CD4-positive, alpha-beta T cell treated with Interleukin-1 beta for 1 hour (primary cell): ENCODE results near the gene HIGD2A.
"Not testable (repeated sequence)": the region's sequence is repeated elsewhere in the genome, so short reads cannot be mapped to it uniquely, and the experiment has no call there.

Experiments used
- DNase-seq, 2 donors: peaks; one replicate each; pipeline ENCODE4 v3.0.0-alpha.2; 2020 to 2022

The HIGD2A gene

GRCh38 chr5:176396330-176396729 lies 7.8 kb downstream of the HIGD2A start:
- no peak for DNase-seq

- no peak for DNase-seq
Measured at GRCh38 chr5:176397736-176398420, 9.3 kb downstream of the HIGD2A start.

- DNase-seq: no peak
Measured at GRCh38 chr5:176400382-176401156, 12.0 kb downstream of the HIGD2A start.

- DNase-seq: no peak
Measured at GRCh38 chr5:176401281-176402205, 13.0 kb downstream of the HIGD2A start.

GRCh38 chr5:176405656-176406435 lies 17.3 kb downstream of the HIGD2A start:
- no peak for DNase-seq

GRCh38 chr5:176406436-176407052 lies 18.0 kb downstream of the HIGD2A start:
- DNase-seq: no peak

DNA sequence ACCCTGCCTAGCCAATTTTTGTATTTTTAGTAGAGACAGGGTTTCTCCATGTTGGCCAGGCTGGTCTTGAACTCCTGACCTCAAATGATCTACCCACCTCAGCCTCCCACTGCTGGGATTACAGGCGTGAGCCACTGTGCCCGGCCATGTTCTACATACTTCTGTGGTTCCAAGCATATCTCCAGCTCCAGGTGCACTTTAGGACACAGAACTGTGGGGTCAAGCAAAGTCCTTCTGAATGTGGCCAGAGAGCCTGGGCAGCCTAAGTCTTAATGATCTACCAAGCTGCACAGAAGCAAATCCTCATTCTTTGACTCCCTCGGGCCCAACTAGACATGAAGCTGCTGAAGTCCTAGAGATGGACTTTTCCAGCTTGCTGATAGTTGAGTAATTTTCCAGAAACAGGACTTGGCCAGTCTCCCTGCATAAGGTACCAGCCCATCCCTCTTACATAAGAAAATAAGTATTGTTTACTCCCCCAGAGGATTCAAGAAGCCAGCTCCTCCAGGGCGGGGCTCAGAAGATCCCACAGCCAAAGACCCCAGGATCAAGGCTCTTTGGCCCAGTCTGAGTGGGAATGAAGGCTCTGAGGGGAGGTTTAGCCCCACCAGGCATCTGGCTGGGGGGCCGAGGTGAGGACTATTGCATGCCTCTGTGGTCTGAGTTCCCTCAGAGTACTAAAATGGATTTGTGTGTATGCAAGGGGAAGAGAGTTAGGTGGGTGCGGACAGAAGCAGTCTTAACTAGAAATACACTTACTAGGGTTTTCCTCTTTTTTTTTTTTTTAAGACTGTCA lies 19.1 kb downstream of the HIGD2A start:
- no peak for DNase-seq

GRCh38 chr5:176408252-176408573 lies 19.7 kb downstream of the HIGD2A start:
- not testable (repeated sequence) for DNase-seq

GRCh38 chr5:176408590-176408989 lies 20.0 kb downstream of the HIGD2A start:
- no peak for DNase-seq

DNA sequence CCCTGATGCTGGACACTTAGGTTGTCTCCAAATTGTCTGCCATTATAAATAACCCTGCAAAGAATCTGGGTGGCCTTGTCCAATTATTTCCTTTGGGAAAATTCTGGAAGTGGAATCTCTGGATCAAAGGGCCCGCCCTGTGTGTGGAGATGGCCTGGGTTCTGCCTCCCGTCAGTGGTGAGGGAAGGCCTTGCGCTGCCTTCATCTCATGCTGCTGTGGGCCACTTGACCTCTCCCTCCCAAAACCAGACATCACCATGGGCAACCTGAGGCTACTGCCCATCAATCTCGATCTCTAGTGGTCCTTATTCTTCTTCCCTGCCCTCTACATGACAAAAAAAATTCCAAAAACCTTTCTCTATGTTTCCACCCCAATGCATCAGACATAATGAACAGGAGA lies 21.2 kb downstream of the HIGD2A start:
- DNase-seq: no peak

DNA sequence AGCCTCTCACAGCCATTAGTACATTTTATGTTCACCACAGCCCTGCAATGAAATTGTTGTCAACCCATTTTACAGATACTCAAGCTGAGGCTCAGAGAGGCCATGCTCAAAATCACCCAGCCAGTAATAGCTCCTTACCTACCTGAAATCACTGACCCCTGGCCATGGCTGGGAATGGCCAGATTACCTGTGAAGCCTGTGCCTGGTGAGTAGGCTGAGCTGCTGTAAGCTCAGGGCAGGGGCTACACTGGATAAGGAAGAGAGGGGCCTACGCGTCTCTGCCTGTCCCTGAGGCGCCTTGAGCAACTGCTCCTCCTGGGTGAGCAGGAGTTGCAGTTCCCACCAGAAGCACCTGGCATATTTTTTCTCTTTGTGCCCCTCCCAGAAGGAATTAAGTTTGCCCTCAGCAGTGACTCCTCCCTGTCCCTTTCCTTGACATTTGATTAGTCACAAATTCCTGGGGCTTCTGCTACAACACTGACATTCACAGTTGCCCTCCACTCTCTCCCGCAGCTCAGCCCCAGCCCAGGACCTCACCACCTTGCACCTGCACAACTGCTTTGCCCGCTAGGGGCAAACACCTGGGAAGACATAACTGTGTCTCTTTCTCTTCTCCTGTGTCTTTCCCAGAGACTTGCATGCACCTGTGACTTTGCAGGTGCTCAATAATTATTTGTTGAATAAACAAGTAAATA lies 22.1 kb downstream of the HIGD2A start:
- DNase-seq: no peak

DNA sequence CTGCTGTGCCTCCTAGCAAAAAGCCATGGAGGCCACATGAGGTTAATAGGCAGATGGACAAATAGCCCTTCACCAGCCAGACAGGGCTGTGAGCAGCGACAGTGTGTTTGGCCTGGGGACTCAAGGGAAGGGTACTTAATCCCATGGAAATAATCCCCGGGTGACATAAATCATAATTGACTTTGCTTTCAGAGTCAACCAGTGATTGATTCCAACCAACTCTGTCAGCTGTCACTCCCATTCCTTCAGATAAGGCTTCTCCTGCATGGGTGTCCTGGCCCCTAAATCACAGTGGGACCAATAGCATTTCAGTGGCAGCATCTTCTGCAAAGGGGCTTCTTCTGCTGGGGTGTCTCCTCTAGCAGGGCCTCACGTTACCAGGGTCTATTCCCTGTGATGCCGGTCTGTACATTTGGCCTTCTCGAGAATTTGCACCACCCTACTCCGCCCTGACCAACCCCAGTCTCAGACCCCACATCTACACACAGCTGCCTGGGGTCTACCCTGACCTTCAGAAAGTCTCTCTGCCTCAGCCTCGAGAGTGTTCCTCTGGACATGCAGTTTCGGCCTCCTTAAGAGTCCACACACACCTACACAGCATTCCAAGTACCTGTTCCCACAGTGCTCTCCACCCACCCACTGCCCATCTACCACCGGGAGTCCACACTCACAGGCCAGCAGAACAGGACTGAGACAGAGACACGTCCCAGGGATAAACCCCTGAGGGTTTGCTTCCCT lies 24.1 kb downstream of the HIGD2A start:
- DNase-seq: no peak

GRCh38 chr5:176413255-176413565 lies 24.7 kb downstream of the HIGD2A start:
- DNase-seq: no peak

GRCh38 chr5:176413709-176414191 lies 25.2 kb downstream of the HIGD2A start:
- DNase-seq: no peak

DNA sequence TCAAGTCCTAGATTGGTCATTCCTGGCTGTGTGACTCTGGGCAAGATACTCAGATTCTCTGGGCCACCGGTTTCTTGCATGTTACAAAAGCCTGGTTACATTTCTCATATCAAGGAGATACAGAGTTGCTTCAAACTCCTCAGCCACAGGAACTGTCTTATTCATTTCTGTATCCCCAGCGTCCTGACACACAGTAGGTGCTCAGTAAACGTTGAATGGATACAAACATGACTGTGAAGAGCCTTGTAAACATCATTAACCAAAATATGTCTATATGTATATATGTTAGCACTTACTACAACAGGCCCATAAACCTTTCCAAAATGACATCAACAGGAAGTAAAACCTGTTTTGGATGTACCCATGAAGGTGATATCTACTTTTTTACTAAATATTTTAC lies 26.2 kb downstream of the HIGD2A start:
- DNase-seq: no peak

DNA sequence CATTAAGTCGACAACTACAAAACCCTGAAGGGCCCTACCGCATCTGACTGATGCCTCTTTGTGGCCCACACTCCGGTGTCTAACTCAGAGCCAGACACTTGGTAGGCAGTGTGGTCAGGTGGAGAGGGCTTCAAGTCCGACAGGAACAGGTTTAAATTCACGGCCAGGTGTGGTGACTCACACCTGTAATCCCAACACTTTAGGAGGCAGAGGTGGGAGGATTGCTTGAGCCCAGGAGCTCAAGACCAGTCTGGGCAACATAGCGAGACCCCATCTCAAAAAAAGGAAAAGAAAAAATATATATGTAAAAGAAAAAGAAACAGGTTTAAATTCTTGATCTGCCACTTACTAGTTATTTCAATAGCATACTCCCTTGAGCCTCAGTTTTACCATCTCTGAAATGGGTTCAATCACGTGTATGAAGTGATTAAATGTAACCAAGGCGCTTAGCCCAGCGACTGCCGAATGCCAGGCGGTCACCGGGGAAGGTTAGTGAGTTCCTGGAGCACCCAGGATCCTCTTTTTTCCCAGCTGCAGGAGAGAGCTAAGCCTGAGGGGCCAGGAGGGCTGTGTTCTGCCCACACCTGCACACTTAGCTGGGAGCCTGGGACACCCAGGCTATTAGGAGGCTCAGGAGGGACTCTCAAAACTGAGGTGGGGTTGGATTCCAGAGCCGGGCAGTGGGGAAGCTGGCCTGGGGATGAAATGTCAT lies 26.8 kb downstream of the HIGD2A start:
- DNase-seq: peak in 1 of 2 donors; percentile 11

GRCh38 chr5:176415952-176416924 lies 27.7 kb downstream of the HIGD2A start, which contains the start of gene CLTB:
Gene CLTB (minus strand): TSS chr5:176416539. CDS start chr5:176416363, 176 bp downstream.
- DNase-seq: peak; percentile 92 to 93

DNA sequence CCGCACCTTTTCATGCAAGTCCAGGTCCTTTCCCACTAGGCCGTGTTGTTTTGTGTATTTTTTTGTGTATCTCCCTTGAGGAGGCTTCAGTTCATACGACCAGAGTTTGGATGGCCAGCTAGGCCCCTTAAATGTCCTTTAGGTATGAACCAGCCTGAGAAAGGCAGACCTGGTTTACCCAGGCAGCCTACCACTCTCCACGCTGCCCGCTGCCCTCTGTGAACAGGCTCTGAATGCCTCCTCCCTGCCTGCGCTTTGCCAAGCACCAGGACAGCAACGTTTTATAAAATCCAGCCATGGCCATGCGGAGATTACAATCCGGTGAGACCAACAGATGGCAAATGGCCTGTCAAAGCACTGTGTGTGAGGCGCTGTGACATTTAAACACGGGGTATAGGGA lies 28.4 kb downstream of the HIGD2A start:
- DNase-seq: no peak
